Measurements from ENCODE around the gene ACTN1. TPM values are rescaled to one million over a fixed set of nuclear protein-coding genes. Genes with fewer than 3 reads are reported as not detected.

ACTN1 gene
- polyA plus RNA-seq, 1 experiment = 641 TPM

- ChIA-PET POLR2A (interaction anchor here (0.7 to 1.1 kb wide), 2 partner anchors 12 to 49 kb away, joined by 3 read pairs; no protein-coding TSS in a partner anchor), CTCF (interaction anchor here (1.2 kb wide), 1 partner anchor 17 kb away, joined by 7 read pairs; no protein-coding TSS in a partner anchor)
- no peak for TF ChIP-seq CTCF (IDR thresholded peaks at IDR 0.05; ENCODE audit: low read depth, low read length)
- peak overlapping the region; percentile 47 for H3K27ac ChIP-seq (ENCODE audit: low read depth, low read length)
- peaks cover 5% of the 10 kb centered on the region for H3K9me3 ChIP-seq (ENCODE audit: control insufficient read depth, insufficient read depth, low read length)
- no peak overlapping the region for H3K4me3 ChIP-seq (ENCODE audit: low read depth, low read length)
- no peak for DNase-seq (ENCODE audit: low read depth, low spot score)
- no peaks in the 10 kb centered on the region for H3K27me3 ChIP-seq (ENCODE audit: control insufficient read depth, insufficient read depth, low read length)
These were observed 51.0 kb downstream of the ACTN1 start for GRCh38 chr14:68927956-68928675.

- peaks cover 5% of the 10 kb centered on the region for H3K9me3 ChIP-seq (ENCODE audit: control insufficient read depth, insufficient read depth, low read length)
- no peaks in the 10 kb centered on the region for H3K27me3 ChIP-seq (ENCODE audit: control insufficient read depth, insufficient read depth, low read length)
- no peak for DNase-seq (ENCODE audit: low read depth, low spot score)
- H3K27ac ChIP-seq (ENCODE audit: low read depth, low read length) = no peak overlapping the region
- TF ChIP-seq CTCF (IDR thresholded peaks at IDR 0.05; ENCODE audit: low read depth, low read length) = no peak
- ChIA-PET CTCF (interaction anchor here (1.1 to 3.3 kb wide), 6 partner anchors 10 to 181 kb away, joined by 3 to 19 read pairs (median 6); no protein-coding TSS in a partner anchor), POLR2A (no interaction called here)
- no peak overlapping the region for H3K4me3 ChIP-seq (ENCODE audit: low read depth, low read length)
These were observed 52.0 kb downstream of the ACTN1 start for GRCh38 chr14:68927089-68927488.

GRCh38 chr14:68926236-68926635, 52.9 kb downstream of the ACTN1 start:
- H3K27ac ChIP-seq (ENCODE audit: low read depth, low read length) = no peak overlapping the region
- no peak for DNase-seq (ENCODE audit: low read depth, low spot score)
- H3K4me3 ChIP-seq (ENCODE audit: low read depth, low read length) = no peak overlapping the region
- CTCF ChIA-PET = interaction anchor here (1.1 to 3.3 kb wide), 7 partner anchors 10 to 181 kb away, joined by 3 to 19 read pairs (median 6); no protein-coding TSS in a partner anchor
- POLR2A ChIA-PET = interaction anchor here (1.2 kb wide), 1 partner anchor 50 kb away, joined by 3 read pairs; no protein-coding TSS in a partner anchor
- peak; percentile 55 for TF ChIP-seq CTCF (IDR thresholded peaks at IDR 0.05; ENCODE audit: low read depth, low read length)
- H3K27me3 ChIP-seq (ENCODE audit: control insufficient read depth, insufficient read depth, low read length) = no peaks in the 10 kb centered on the region
- H3K9me3 ChIP-seq (ENCODE audit: control insufficient read depth, insufficient read depth, low read length) = peaks cover 5% of the 10 kb centered on the region

GRCh38 chr14:68925373-68925772, 53.7 kb downstream of the ACTN1 start:
- H3K27ac ChIP-seq (ENCODE audit: low read depth, low read length) = no peak overlapping the region
- TF ChIP-seq CTCF (IDR thresholded peaks at IDR 0.05; ENCODE audit: low read depth, low read length) = no peak
- H3K4me3 ChIP-seq (ENCODE audit: low read depth, low read length) = no peak overlapping the region
- no peaks in the 10 kb centered on the region for H3K27me3 ChIP-seq (ENCODE audit: control insufficient read depth, insufficient read depth, low read length)
- CTCF ChIA-PET = interaction anchor here (1.1 to 3.3 kb wide), 7 partner anchors 11 to 182 kb away, joined by 3 to 19 read pairs (median 7); no protein-coding TSS in a partner anchor
- H3K9me3 ChIP-seq (ENCODE audit: control insufficient read depth, insufficient read depth, low read length) = peaks cover 5% of the 10 kb centered on the region
- no peak for DNase-seq (ENCODE audit: low read depth, low spot score)
- POLR2A ChIA-PET = interaction anchor here (0.6 to 1.2 kb wide), 2 partner anchors 17 to 51 kb away, joined by 3 read pairs; no protein-coding TSS in a partner anchor

Measured in AG04450 (cell line).